ENCODE results near the gene TOMM7.
"Not testable (repeated sequence)": the region's sequence is repeated elsewhere in the genome, so short reads cannot be mapped to it uniquely, and the experiment has no call there.

TOMM7 gene

GRCh38 chr7:22853674-22854157 is 31.1 kb upstream of the TOMM7 start:
- DNase-seq (ENCODE audit: low spot score), result no peak

DNA sequence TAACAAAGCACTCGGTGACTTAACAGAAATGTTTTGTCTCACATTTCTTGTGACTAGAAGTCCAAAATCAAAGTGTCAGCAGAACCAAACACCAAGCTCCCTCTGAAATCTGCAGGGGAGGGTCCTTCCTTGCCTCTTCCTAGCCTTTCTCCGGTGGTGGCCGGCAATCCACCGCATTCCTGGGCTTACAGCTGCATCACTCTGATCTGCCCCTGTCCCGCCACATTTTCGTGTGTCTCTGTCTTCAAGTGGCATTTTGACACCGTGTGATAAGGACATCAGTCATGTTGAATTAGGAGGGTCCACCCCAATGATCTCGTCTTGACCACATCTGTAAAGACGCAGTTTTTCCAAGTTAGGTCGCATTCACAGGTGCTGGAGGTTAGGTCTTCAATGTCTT is 30.5 kb upstream of the TOMM7 start:
- DNase-seq (ENCODE audit: low spot score), result no peak

DNA sequence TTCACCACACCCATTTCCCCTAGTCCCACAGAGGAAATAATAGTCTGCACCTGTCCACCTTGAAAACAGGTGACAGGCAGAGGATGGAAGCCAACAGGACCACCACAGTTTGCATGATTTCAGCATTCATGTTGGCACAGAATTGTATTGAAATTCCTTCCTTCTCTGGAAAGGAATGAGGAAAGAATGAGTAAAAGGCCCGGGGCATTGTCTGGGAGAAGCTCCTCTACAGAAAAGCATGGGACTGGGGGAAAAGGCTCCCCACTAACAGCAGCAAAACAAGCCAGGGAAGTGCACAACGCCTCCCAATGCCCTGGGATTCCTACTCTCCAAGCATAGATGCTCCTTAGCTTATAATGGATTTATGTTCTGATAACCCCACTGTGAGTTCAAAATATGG is 28.5 kb upstream of the TOMM7 start:
- no peak for DNase-seq (ENCODE audit: low spot score)

DNA sequence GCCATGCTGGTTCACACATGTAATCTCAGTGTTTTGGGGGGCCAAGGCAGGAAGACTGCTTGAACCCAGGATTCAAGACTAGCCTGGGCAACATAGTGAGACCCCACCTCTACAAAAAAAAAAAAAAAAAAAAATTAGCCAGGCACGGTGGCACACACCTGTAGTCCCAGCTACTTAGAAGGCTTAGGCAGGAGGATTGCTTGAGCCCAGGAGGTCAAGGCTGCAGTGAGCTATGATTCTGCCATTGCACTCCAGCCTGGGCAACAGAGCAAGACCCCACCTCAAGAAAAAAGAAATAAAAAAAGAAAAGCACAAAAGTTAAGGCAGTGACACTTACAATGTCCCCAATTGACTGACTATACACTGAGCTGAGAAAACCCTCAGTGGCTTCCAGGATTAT is 27.7 kb upstream of the TOMM7 start:
- DNase-seq (ENCODE audit: low spot score), result not testable (repeated sequence)

DNA sequence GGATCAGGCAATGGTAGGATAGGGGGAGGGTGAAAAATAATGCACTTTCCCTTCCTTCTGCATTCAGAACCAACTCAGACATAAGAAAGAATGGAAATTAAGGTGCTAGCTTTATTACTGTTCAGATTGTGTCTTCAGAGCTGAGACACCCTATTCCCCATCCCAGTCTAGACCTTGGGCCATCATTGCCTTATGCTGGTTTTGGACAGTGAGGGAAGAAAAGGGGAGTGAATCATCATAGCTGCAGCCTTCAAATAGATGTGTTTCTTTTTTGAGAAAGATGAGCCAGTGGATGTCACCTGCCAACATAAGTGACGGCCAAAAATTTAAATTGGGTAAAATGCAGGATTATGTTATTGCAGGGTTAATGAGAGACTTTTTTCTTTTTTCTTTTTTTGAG is 27.0 kb upstream of the TOMM7 start:
- DNase-seq (ENCODE audit: low spot score), result no peak

DNA sequence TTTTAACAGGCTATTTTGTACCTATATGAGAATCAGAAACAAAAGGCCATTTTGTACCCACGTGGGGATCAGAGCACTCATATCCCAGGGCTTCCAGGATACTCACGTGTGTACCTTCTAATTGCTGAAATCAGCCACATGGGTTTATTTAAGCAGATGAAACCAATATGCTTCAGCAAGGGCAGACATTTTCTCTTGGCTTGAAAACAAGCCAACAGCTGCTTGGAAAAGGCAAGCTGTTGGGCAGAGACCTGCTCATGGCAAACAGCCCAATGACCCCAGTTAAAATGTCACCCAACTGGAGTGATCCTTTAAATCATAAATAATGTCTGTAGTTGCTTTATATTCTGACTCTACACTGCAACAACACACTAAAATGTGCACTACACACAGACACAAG is 26.5 kb upstream of the TOMM7 start:
- DNase-seq (ENCODE audit: low spot score), result no peak

- DNase-seq (ENCODE audit: low spot score), result no peak
Measured at GRCh38 chr7:22846961-22847360, 24.3 kb upstream of the TOMM7 start.

- DNase-seq (ENCODE audit: low spot score), result no peak
Measured at GRCh38 chr7:22845221-22845834, 22.7 kb upstream of the TOMM7 start.

GRCh38 chr7:22843681-22844309 is 21.1 kb upstream of the TOMM7 start:
- no peak for DNase-seq (ENCODE audit: low spot score)

DNA sequence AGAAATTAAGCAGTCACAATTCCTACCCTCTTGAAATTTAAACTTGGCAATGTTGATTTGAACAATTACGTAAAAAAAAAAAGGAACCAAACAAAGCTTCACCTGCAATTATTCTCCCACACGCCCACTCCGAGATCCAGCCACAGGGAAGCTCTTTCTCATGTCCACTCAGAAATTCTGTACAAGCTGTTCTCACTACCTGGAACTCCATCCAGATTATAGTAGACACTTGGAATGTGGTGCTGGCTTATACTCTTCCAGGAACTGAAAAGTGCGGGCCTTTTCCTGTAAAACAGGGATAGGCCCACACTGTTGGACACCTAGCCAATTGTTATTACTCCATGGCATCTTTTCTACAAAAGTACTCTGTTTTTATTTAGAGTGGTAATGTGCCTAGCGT is 20.3 kb upstream of the TOMM7 start:
- DNase-seq (ENCODE audit: low spot score), result no peak

DNA sequence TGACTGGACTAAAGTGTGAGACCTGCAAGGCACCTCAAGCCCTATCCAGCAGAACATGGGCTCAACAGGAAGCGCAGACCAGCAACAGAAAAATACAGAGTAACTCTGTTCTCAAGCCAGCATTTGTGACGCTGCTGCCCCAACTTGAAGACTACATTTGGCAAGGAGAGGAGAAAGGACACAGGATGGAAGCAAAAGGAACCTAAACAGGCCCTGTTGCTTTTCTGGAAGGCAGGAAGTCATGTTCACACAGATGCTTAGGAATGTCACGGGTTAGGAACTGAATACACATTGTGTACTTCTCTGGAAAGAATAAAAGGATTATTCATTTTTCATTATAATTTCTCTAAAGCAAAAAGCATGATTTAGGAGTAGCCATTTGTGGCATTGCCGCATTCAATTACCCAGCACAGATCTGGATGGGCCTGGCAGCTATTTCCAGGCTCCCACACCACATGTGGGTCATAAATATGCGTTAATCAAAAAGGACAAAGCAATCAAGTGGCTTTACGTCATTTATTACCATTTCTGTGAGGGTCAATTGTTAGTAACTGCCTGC is 19.8 kb upstream of the TOMM7 start:
- DNase-seq (ENCODE audit: low spot score), result no peak

DNA sequence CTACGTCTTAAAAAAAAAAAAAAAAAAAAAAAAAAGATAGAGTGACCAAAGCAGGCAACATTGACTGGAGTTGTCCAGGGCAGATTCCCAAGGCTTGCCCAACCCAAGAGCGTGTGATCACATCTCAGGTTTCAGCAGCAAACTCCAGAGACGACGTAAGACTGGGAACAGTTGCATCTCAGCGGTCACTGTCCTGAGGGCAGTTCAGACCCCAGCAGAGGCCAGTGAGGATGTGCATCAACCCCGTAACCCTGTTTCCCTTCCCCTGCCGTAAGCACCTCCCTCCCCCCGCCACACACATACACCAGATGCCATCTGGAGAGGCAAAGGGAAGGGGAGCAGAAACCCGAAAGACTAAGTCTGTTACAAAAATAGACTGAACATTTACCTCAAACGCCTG is 19.3 kb upstream of the TOMM7 start:
- no peak for DNase-seq (ENCODE audit: low spot score)

DNA sequence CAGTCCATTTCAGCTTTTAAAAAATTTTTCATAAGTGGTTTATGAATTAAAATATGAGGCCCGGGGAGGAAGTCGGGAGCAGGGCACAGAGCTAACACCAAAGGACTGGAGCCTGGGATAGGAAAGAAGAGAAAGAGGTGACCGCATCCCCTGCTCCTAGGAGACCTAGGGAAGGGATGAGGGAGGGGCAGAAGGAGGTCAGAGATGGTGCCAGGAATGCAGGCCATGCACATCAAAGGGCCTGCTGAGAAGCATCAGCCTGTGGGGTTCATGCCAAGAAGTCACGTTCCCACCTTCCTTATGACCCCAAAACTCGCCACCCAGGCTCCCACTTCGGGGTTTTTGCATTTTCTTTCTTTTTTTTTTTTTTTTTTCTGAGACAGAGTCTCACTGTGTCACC is 14.7 kb upstream of the TOMM7 start:
- DNase-seq (ENCODE audit: low spot score), result no peak

DNA sequence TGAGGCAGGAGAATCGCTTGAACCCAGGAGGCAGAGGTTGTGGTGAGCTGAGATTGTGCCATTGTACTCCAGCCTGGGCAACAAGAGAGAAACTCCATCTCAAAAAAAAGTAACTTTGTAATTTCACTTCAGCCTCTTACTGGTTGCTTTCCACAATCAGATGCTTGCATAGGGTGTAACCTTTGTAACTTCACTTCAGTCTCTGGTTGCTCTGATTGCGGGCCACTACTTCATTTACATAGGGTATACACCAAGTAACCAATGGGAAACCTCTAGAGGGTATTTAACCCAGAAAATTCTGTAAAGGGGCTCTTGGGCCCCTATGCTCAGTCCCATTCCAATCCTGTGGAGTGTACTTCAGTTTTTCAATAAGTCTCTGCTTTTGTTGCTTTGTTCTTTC is 13.9 kb upstream of the TOMM7 start:
- not testable (repeated sequence) for DNase-seq (ENCODE audit: low spot score)

- no peak for DNase-seq (ENCODE audit: low spot score)
Measured at GRCh38 chr7:22833957-22834356, 11.3 kb upstream of the TOMM7 start.

DNA sequence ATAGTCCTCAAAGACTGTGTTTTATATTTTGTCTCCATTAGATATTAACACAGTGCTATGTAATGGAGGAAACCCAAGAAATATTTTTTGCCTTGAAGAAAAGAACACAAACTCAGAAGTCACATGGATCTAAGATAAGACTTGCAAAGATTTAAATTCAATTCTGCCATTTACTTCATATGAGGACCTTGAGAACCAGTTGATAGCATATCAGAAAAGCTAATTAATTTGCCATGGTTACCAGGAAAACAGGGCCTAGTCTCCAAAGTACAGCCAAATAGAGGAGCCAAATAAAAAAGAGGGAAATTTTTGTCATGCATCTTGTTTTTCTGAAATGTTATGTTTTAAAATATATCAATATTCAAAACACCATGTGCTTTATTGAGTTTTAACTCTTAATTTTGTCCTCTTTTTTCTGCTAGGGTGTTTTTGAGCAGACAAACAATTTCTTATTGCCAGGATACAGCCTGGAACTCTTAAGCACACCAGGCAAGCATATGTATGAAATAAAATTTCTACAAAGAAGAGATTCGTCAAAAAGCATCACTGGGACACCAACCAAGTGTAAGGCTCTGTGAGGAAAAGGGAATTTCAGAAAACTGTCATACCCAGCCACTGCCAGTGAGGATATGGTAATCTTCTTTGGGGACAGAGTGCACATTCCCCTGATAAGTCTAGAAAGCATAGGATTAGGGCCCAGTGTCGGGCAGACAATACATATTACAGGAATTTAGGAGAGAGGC is 10.6 kb upstream of the TOMM7 start:
- no peak for DNase-seq (ENCODE audit: low spot score)

- no peak for DNase-seq (ENCODE audit: low spot score)
Measured at GRCh38 chr7:22832401-22832800, 9.8 kb upstream of the TOMM7 start.

DNA sequence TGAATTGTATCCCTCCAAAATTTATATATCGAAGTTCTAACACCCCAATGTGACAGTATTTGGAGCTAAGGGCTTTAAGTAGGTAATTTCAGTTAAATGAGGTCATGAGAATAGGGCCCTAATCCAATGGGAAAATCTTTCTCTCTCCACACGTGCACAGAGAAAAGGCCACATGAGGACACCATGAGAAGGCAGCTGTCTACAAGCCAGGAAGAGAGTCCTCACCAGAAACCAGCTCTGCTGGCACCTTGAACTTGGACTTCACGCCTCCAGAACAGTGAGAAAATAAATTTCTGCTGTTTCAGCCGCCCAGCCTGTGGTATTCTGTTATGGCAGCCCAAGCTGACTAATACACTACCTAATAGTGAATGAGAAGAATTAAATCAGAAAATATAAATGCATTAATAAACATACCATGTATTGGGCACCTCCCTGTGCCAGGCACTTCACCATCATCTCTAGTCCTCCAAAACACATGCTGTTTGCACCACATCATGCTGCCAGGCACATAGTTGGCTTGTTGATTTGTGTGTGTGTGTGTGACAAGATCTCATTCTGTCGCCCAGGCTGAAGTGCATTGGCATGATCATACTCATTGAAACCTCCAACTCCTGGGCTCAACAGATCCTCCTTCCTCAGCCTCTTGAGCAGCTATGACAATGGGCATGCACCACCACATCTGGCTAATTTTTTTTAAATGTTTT is 9.1 kb upstream of the TOMM7 start:
- DNase-seq (ENCODE audit: low spot score), result no peak

- no peak for DNase-seq (ENCODE audit: low spot score)
Measured at GRCh38 chr7:22827563-22827962, 4.9 kb upstream of the TOMM7 start.

DNA sequence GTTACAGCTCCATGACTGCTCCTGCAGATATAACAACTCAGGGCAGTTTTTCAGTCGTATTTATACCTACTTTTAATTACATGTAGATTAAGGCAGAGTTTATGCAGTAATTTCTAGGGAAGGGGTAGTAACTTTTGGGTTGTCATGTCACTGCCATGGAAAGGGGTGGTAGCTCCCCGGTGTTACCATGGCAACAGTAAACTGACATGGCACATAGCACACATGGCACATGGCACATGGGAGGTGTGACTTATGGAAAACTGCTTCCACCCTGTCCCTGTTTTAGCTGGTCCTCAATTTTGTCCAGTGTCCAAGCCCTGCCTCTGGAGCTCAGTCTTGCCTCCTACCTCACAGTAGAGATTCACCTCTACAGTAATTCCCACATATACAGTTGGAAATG is 3.9 kb upstream of the TOMM7 start:
- DNase-seq (ENCODE audit: low spot score), result no peak

GRCh38 chr7:22824760-22825159 is 2.1 kb upstream of the TOMM7 start:
- DNase-seq (ENCODE audit: low spot score), result no peak

GRCh38 chr7:22823142-22823497 is 471 bp upstream of the TOMM7 start:
- no peak for DNase-seq (ENCODE audit: low spot score)
